ENCODE results near the gene ASTN2.

- TF ChIP-seq POLR2A (IDR thresholded peaks at IDR 0.05) (no peak), CTCF (IDR thresholded peaks at IDR 0.05) (no peak)
Observed at GRCh38 chr9:116942593-116943061, 472.2 kb downstream of the ASTN2 start.

Data from right lobe of liver (tissue), 4 donors.